ENCODE measurements around the gene GRID2.

GRCh38 chr4:92255920-92256244, 47.9 kb upstream of the GRID2 start:
- TF ChIP-seq, protein P1, sequence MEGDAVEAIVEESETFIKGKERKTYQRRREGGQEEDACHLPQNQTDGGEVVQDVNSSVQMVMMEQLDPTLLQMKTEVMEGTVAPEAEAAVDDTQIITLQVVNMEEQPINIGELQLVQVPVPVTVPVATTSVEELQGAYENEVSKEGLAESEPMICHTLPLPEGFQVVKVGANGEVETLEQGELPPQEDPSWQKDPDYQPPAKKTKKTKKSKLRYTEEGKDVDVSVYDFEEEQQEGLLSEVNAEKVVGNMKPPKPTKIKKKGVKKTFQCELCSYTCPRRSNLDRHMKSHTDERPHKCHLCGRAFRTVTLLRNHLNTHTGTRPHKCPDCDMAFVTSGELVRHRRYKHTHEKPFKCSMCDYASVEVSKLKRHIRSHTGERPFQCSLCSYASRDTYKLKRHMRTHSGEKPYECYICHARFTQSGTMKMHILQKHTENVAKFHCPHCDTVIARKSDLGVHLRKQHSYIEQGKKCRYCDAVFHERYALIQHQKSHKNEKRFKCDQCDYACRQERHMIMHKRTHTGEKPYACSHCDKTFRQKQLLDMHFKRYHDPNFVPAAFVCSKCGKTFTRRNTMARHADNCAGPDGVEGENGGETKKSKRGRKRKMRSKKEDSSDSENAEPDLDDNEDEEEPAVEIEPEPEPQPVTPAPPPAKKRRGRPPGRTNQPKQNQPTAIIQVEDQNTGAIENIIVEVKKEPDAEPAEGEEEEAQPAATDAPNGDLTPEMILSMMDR (IDR thresholded peaks at IDR 0.05), result no peak
- TF ChIP-seq POLR2A (IDR thresholded peaks at IDR 0.05), result no peak

Measured in thyroid gland (tissue), 4 donors.